GM21367 (cell line): ENCODE results near the gene MRPS23.

Experiments
- ATAC-seq: cut with Tn5 transposase; IDR thresholded peaks from one replicate; pipeline ENCODE4 v1.9.1; 2021; ENCODE audit not compliant: unreplicated experiment

MRPS23 gene

GRCh38 chr17:57803021-57803420 is 46.8 kb downstream of the MRPS23 start:
- no peak for ATAC-seq

DNA sequence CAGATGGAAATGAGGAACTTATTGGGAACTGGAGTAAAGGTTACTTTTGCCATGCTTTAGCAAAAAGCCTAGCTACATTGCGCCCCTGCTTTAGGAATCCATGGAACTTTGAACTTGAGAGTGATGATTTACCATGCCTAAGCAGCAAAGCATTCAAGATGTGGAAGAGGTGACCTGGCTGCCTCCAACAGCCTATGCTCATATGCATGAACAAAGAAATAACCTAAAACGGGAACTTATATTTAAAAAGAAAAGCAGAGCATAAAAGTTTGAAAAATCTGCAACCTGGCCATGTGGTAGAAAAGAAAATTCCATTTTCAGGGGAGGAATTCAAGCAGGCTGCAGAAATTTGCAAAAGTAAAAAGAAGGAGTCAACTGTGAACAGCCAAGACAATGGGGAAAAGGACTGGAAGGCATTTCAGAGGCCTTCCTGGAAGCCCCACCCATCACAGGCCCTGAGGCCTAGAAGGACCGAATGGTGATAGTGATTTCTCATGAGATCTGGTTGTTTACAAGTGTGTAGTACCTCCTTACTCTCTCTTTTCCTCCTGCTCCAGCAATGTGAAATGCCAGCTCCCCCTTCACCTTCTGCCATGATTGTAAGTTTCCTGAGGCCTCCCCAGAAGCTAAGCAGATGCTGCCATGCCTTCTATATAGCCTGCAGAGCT is 48.7 kb downstream of the MRPS23 start:
- no peak for ATAC-seq

DNA sequence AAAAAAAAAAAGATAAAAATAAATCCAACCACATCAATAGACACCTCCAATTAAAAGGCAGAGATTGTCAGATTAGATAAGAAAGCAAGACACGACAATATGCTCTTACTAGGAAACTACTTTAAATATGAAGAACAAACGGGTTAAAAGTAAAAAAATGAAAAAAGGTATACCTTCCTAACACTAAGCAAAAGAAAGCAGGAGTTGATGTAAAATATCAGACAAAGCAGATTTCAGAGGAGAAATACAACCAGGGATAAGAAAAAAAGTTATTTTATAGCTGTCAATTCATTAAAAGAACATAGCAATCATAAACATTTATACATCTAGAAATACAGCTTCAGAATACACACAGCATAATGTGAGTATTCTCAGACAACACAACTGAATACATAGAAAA is 55.0 kb downstream of the MRPS23 start:
- ATAC-seq, result no peak

DNA sequence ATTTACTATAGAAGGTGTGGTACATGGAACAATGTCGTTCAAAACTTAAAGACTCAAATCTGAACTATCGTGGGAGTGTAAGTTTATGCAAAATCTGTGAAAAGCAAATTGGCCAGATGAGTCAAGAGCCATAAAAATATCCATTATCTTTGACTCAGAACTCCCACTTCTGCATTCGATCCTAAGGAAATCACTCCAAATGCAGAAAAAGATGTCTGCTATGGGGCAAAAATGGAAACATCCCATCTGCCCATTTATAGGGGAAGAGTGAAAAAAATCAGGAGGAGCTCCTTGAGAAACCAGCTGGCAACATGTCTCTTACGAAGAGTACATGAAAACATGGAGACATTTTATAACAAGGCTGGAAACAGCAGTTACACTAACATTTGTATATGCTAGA is 61.1 kb downstream of the MRPS23 start:
- no peak for ATAC-seq

GRCh38 chr17:57785022-57785421 is 64.8 kb downstream of the MRPS23 start:
- no peak for ATAC-seq
